Dermis blood vessel endothelial cell (primary cell): ENCODE results near the gene HPSE2. TPM values are rescaled to one million over a fixed set of nuclear protein-coding genes. Genes with fewer than 3 reads are reported as not detected.
"Not testable (repeated sequence)": the region's sequence is repeated elsewhere in the genome, so short reads cannot be mapped to it uniquely, and the experiment has no call there.

Experiments
- DNase-seq: peaks from one replicate; pipeline ENCODE4 v3.0.0; 2010
- total RNA-seq: library from RNA; depleted of rRNA; stranded (reverse); fragments of >200 nt; gene quantifications from 2 replicates; pipeline ENCODE4 v1.2.3, GENCODE V29; 2014

HPSE2 gene
- total RNA-seq, 1 donor from 2014 or later, result not detected

- DNase-seq, result no peak
Observed at GRCh38 chr10:99005254-99005653, 230.4 kb downstream of the HPSE2 start.

- no peak for DNase-seq
Observed at GRCh38 chr10:99004738-99005137, 230.9 kb downstream of the HPSE2 start.

GRCh38 chr10:99002392-99002791 lies 233.3 kb downstream of the HPSE2 start:
- DNase-seq, result no peak

GRCh38 chr10:98997596-98997995 lies 238.1 kb downstream of the HPSE2 start:
- DNase-seq, result no peak

GRCh38 chr10:98994030-98994429 lies 241.6 kb downstream of the HPSE2 start:
- DNase-seq, result no peak

GRCh38 chr10:98983751-98984150 lies 251.9 kb downstream of the HPSE2 start:
- not testable (repeated sequence) for DNase-seq

- DNase-seq, result no peak
Observed at GRCh38 chr10:98980353-98980752, 255.3 kb downstream of the HPSE2 start.

DNA sequence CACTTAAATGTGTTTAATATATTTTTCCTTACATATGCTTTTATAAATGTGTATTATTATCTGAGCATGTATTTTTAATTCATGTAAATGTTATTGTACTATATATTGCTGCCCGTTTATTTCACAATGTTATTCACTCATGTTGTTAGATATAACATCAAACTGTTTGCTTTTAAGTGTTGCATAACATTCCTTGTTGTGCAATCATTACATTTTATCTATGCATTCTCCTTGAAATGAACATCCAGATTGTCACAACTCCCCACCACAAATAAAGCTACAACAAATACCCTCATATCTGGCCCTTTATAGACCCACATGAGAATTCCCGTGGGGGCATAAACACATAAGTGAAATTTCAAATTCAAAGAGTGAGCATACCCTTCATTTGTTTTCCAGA lies 264.2 kb downstream of the HPSE2 start:
- no peak for DNase-seq

- no peak for DNase-seq
Observed at GRCh38 chr10:98967601-98968000, 268.1 kb downstream of the HPSE2 start.

- no peak for DNase-seq
Observed at GRCh38 chr10:98963608-98964007, 272.0 kb downstream of the HPSE2 start.

DNA sequence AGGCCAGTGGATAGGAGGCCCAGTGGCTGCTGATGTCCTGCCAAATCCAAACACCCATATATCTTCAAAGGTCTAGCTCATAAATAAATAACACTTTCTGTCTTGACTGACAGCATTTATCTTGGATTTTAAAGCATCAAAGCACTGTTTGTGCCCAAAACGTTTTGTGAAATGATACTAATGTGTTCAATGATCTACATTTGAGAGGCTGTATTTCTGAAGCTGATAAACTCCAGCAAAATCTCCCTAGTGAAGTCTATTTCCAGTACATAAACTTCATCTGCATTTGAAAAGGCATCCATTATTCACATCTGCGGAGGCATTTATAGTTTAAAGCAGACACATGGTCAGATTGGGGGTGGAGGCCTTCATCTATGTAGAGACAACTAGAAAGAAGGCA lies 276.3 kb downstream of the HPSE2 start:
- DNase-seq, result no peak

DNA sequence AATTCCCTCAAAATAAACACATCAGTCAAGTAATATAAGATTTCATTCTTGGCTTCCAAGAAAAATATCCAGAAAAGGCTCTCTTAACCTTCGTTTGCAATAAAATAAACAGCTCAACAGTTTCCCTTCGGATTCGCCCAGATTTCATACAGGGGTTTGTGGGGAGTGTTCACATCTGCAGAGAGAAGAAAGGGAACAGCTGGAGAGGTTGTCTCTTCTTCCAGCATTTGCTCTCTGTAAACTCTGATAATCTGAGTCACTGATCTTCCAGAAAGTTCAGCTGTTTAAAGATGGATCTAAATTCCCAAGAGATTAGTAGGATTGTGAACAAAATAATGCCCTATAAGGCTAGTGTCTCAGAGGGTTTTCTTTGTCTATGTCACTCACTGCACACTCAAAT lies 277.9 kb downstream of the HPSE2 start:
- no peak for DNase-seq

DNA sequence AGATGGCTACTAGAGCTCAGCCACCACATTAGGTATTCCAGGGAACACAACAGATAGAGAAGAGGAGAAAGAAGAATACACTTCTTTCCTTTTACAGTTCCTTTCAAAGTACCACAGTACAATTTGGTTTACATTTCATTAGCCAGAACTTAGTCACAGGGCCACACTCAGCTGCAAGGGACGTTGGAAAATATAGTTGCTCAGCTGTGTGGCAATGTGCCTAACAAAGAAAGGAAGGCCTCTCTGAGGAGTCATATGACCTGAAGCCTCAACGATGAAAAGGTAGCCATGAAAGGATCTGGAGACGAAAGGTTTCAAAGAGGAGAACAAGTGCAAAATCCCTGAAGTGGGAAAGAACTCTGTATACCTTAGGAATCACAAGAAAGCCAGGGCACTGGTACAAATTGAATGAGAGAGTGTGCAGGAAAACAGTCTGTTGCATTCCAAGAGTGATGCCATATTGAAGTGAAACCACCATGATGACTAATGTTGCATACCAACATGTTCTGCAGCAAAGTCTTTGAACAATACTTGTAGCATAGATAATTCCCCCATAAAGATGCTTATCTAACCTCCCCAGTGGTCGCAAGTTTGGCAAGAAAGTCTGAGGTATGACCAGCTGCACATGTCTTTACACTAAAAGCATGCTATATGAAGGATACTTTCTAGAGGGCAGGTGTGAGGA lies 278.9 kb downstream of the HPSE2 start:
- no peak for DNase-seq

- DNase-seq, result no peak
Observed at GRCh38 chr10:98953251-98953650, 282.4 kb downstream of the HPSE2 start.

DNA sequence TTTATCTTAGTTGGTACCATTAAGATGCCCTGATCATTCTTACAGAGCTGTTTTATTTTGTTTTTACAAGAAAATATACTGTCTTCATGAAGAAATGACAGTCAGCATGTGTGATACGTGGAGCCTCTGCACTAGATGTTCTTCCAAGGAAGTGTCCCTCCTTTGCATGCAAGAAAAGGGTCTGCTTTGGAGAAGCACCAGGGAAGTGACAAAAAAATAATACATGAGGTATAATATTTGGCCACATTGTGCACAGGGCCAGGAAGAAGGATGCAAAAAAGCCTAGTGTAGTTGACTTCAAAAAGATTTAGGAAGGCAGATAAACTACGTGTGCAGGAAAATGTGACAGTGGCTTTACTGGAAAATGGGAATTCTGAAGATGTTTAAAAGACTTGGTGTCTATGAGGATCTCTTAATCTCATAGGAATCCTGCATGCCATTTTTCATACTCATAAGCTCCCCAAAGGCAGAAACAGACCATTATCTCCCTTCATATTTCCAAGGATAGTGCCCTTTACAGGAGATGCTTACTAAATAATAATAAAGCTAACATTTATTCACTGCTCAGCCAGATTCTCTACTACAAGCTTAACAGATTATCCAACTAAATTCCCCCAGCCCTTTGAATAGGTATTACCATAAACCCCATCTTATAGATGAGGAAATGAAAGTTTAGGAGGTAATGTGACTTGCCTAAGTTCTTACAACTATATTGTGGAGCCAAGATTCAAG lies 284.2 kb downstream of the HPSE2 start:
- no peak for DNase-seq

- no peak for DNase-seq
Observed at GRCh38 chr10:98950106-98950505, 285.5 kb downstream of the HPSE2 start.

DNA sequence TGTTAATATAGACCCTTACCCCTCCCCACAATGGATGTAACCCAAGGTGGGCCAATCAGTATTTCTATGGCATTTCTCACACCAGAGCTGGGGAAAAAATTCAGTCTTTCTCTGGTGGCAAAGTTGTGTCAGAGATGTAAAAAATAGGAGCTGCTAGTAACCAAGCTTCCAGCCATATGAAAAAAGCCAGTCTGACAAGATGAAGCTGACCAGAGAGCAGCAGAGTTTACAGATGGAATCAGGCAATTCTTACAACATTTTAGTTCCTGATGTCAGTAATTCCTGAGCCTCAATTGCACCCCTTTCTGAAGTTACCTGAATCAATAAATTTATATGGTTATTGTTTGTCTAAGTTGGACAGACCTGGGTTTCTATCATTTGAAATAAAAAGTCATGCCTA lies 286.3 kb downstream of the HPSE2 start:
- DNase-seq, result no peak

GRCh38 chr10:98943681-98944080 lies 292.0 kb downstream of the HPSE2 start:
- no peak for DNase-seq

- DNase-seq, result no peak
Observed at GRCh38 chr10:98929709-98930108, 305.9 kb downstream of the HPSE2 start.

GRCh38 chr10:98925651-98926050 lies 310.0 kb downstream of the HPSE2 start:
- DNase-seq, result no peak

DNA sequence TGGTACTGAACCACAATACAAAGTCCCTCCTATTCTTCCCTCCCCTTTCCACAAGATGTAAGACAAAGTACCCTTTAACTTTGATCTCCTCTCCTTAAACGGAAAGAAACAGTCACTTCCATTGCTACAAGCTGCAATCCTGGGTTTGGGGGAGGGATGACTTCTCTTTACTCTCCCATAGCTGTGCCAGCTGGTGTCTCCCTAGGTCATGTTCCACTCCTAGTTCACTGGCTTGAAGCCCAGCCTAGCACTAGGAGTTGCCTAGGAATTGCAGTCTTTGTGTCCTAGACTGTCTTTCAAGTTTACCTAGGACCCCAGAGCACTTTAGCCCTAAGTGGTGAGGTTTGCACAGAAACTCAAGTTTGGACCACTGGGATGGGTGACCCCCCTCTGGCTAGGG lies 311.1 kb downstream of the HPSE2 start:
- no peak for DNase-seq

DNA sequence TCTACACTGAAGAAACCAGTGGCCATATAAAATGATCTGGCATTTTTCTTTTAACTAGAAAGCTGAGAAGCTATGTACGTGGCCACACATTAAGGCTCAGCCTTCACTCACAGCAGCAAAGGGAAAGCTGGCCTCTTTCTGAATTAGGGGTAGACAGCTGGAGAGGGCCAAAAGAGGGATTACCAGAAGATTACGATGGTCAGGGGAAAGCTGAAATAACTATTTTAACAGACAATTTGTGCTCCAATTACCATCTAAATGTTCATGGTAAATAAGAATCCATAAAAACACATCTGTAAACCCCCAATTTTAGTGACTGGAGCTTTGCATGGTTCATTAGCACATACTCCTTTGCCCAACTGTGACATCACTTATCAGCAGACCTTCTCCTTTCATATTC lies 314.3 kb downstream of the HPSE2 start:
- DNase-seq, result no peak

DNA sequence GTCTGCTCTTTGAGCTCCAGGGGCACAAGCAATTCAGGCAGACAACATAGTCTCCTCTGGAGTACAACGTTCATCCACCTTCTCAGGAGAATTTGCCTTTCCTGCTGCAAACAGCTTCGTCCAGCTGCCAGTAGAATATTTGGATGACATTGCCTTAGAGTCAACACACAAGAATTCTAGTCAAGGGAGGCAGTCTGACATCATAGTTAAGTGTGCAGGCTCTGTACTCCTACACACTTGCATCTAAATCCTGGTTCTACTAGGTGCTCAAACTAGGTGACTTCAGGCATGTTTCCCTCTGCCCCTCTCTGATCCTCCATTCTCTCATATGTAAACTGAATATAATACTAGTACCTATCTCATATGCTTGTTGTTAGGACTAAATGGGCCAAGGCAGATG lies 314.8 kb downstream of the HPSE2 start:
- no peak for DNase-seq

GRCh38 chr10:98920360-98920759 lies 315.3 kb downstream of the HPSE2 start:
- no peak for DNase-seq

DNA sequence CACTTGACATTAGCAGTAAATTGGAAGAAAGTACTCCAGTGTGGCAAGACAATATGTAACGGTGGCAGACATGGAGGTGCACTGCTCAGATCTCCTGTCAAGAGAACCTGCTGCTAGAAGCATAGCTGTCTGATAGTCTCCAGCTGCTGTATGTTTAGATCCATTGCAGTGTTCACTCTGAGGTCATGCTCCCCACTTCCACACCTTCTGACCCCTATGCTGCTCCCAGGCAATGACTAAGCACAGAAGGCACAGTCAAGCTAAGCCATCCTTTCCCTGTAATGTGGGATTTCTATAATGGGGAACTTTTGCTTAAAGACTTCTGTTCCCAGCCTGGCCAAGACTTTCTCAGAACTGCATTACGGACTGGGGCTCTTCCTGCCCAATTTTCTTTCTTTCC lies 315.8 kb downstream of the HPSE2 start:
- DNase-seq, result no peak
